Measurements from ENCODE around the gene HDLBP.

- TF ChIP-seq EZH2phosphoT487 (IDR thresholded peaks at IDR 0.05; ENCODE audit: insufficient read depth, low read depth) (no peak), EZH2 (IDR thresholded peaks at IDR 0.05; ENCODE audit: insufficient read depth, poor library complexity, severe bottlenecking) (no peak)
Measured at GRCh38 chr2:241295326-241296095, 20.0 kb downstream of the HDLBP start.
